ENCODE measurements around the gene AGAP1. TPM values are rescaled to one million over a fixed set of nuclear protein-coding genes. Genes with fewer than 3 reads are reported as not detected.

AGAP1 gene
- polyA plus RNA-seq, 1 donor from 2014 or later, result 17.4 TPM

- H3K27me3 ChIP-seq (ENCODE audit: insufficient read depth, low read depth, low read length), result no peaks in the 10 kb centered on the region
- no peak overlapping the region for H2AFZ ChIP-seq (ENCODE audit: low read depth, low read length)
- no peaks in the 10 kb centered on the region for H3K9me3 ChIP-seq (ENCODE audit: low read length)
- peak overlapping the region; percentile 61 for H3K4me3 ChIP-seq (ENCODE audit: low read length)
- no peaks in the 10 kb centered on the region for H3K36me3 ChIP-seq (ENCODE audit: insufficient read depth, low read length)
- H3K4me2 ChIP-seq (ENCODE audit: low read length), result no peak overlapping the region
- no peak overlapping the region for H3K9ac ChIP-seq (ENCODE audit: low read length)
- H3F3A ChIP-seq (ENCODE audit: insufficient read depth, low read length, poor library complexity, severe bottlenecking), result no peaks in the 10 kb centered on the region
- no peak overlapping the region for H3K27ac ChIP-seq (ENCODE audit: low read length)
- no peak for TF ChIP-seq TAF1 (IDR thresholded peaks at IDR 0.05; ENCODE audit: low read depth)
- TF ChIP-seq MXI1 (conservative IDR thresholded peaks at IDR 0.05; ENCODE audit: poor library complexity, severe bottlenecking), result no peak
- no peak for TF ChIP-seq CTCF (IDR thresholded peaks at IDR 0.05; ENCODE audit: poor library complexity, severe bottlenecking)
- H4K20me1 ChIP-seq (ENCODE audit: insufficient read depth), result peaks cover 3% of the 10 kb centered on the region
- no peaks in the 10 kb centered on the region for H3K9me2 ChIP-seq (ENCODE audit: insufficient read depth, low read length)
- peaks cover 32% of the 10 kb centered on the region for H3K79me2 ChIP-seq (replicated peaks; ENCODE audit: insufficient read depth, low read length)
Observed at GRCh38 chr2:235492850-235493344, 946 bp upstream of the AGAP1 start.

- Histone ChIP-seq H3K79me2 (replicated peaks; ENCODE audit: insufficient read depth, low read length) (peaks cover 37% of the 10 kb centered on the region), H2AFZ (ENCODE audit: low read depth, low read length) (no peak overlapping the region), H3F3A (ENCODE audit: insufficient read depth, low read length, poor library complexity, severe bottlenecking) (no peaks in the 10 kb centered on the region), H3K36me3 (ENCODE audit: insufficient read depth, low read length) (no peaks in the 10 kb centered on the region), H3K27ac (ENCODE audit: low read length) (no peak overlapping the region), H3K9me3 (ENCODE audit: low read length) (no peaks in the 10 kb centered on the region), H3K4me3 (ENCODE audit: low read length) (peak overlapping the region; percentile 61), H3K9ac (ENCODE audit: low read length) (peak overlapping the region; percentile 26), H3K4me2 (ENCODE audit: low read length) (no peak overlapping the region), H4K20me1 (ENCODE audit: insufficient read depth) (peaks cover 3% of the 10 kb centered on the region), H3K27me3 (ENCODE audit: insufficient read depth, low read depth, low read length) (no peaks in the 10 kb centered on the region), H3K9me2 (ENCODE audit: insufficient read depth, low read length) (no peaks in the 10 kb centered on the region)
- no peak for TF ChIP-seq EP300 (conservative IDR thresholded peaks at IDR 0.05; ENCODE audit: poor library complexity, severe bottlenecking)
- TF ChIP-seq MXI1 (conservative IDR thresholded peaks at IDR 0.05; ENCODE audit: poor library complexity, severe bottlenecking), result peak; percentile 59
- TF ChIP-seq RAD21 (conservative IDR thresholded peaks at IDR 0.05), result peak; percentile 12
Observed at GRCh38 chr2:235493402-235493774, 455 bp upstream of the AGAP1 start.

GRCh38 chr2:235494716-235495372 lies 1.0 kb downstream of the AGAP1 start:
- Histone ChIP-seq H3K4me3 (ENCODE audit: low read length) (peak overlapping the region; percentile 95), H3K9me3 (ENCODE audit: low read length) (no peaks in the 10 kb centered on the region), H3K9ac (ENCODE audit: low read length) (peak overlapping the region; percentile 76), H3K27me3 (ENCODE audit: insufficient read depth, low read depth, low read length) (no peaks in the 10 kb centered on the region), H3K36me3 (ENCODE audit: insufficient read depth, low read length) (no peaks in the 10 kb centered on the region), H3K79me2 (replicated peaks; ENCODE audit: insufficient read depth, low read length) (peaks cover 48% of the 10 kb centered on the region), H2AFZ (ENCODE audit: low read depth, low read length) (peak overlapping the region; percentile 14), H3F3A (ENCODE audit: insufficient read depth, low read length, poor library complexity, severe bottlenecking) (no peaks in the 10 kb centered on the region), H3K27ac (ENCODE audit: low read length) (peak overlapping the region; percentile 8), H4K20me1 (ENCODE audit: insufficient read depth) (peaks cover 3% of the 10 kb centered on the region), H3K4me2 (ENCODE audit: low read length) (peak overlapping the region; percentile 86), H3K9me2 (ENCODE audit: insufficient read depth, low read length) (no peaks in the 10 kb centered on the region)
- TF ChIP-seq RAD21 (conservative IDR thresholded peaks at IDR 0.05) (peak; percentile 32), REST (IDR thresholded peaks at IDR 0.05; ENCODE audit: borderline replicate concordance) (peak; percentile 42), EP300 (conservative IDR thresholded peaks at IDR 0.05; ENCODE audit: poor library complexity, severe bottlenecking) (no peak), POLR2AphosphoS5 (IDR thresholded peaks at IDR 0.05) (peak; percentile 49), MXI1 (conservative IDR thresholded peaks at IDR 0.05; ENCODE audit: poor library complexity, severe bottlenecking) (peak; percentile 67)

All from neural cell (in vitro differentiated cells).